Liver (tissue), 9 donors: Measurements from ENCODE around the gene KRT31. TPM values are rescaled to one million over a fixed set of nuclear protein-coding genes. Genes with fewer than 3 reads are reported as not detected.

Experiments used
- DNase-seq: peaks from one replicate; pipeline ENCODE4 v3.0.0-alpha.2; 2017; ENCODE audit warnings: low spot score
- H3K27ac ChIP-seq, 2 donors: one replicate each; pipeline ENCODE4 v1.7.0; 2013; ENCODE audit warnings: inconsistent platforms in 2 of 2, low read length in 2 of 2, control low read depth in 1 of 2, low read depth in 1 of 2, mild to moderate bottlenecking in 1 of 2
- H3K27me3 ChIP-seq, 4 donors: one replicate each; pipeline versions ENCODE4 v1.6.1 to v1.7.0; 2013; ENCODE audit warnings: low read length in 3 of 4, inconsistent platforms in 1 of 4, mild to moderate bottlenecking in 1 of 4, moderate library complexity in 1 of 4; ENCODE audit not compliant: control insufficient read depth in 4 of 4, insufficient read depth in 4 of 4
- H3K36me3 ChIP-seq, 4 donors: one replicate each; pipeline versions ENCODE4 v1.6.1 to v1.7.0; 2013; ENCODE audit warnings: low read length in 3 of 4, mild to moderate bottlenecking in 3 of 4, low read depth in 1 of 4, moderate library complexity in 1 of 4; ENCODE audit not compliant: control insufficient read depth in 4 of 4, insufficient read depth in 3 of 4
- H3K4me1 ChIP-seq, 4 donors: one replicate each; pipeline versions ENCODE4 v1.6.1 to v1.7.0; 2013; ENCODE audit warnings: low read length in 3 of 4, mild to moderate bottlenecking in 3 of 4, moderate library complexity in 1 of 4; ENCODE audit not compliant: control insufficient read depth in 4 of 4, insufficient read depth in 4 of 4
- H3K4me3 ChIP-seq, 3 donors: one replicate each; pipeline versions ENCODE4 v1.6.1 to v1.7.0; 2013; ENCODE audit warnings: low read length in 3 of 3, control low read depth in 1 of 3, low read depth in 1 of 3, mild to moderate bottlenecking in 1 of 3
- H3K9ac ChIP-seq, 2 donors: one replicate each; pipeline ENCODE4 v1.7.0; 2013; ENCODE audit warnings: low read length in 2 of 2, mild to moderate bottlenecking in 2 of 2, moderate library complexity in 2 of 2, control low read depth in 1 of 2, low read depth in 1 of 2
- H3K9me3 ChIP-seq, 4 donors: one replicate each; pipeline versions ENCODE4 v1.6.1 to v1.7.0; 2013; ENCODE audit warnings: low read length in 3 of 4; ENCODE audit not compliant: control insufficient read depth in 4 of 4
- FOXA1 ChIP-seq: IDR thresholded peaks from 2 replicates; pipeline ENCODE4 v1.6.1; 2016; ENCODE audit warnings: antibody characterized with exemption
- GABPA ChIP-seq, 2 donors: IDR thresholded peaks in 1 of 2; conservative IDR thresholded peaks in 1 of 2; 2 replicates each; pipeline ENCODE4 v1.6.1; 2016; ENCODE audit warnings: antibody characterized with exemption in 2 of 2, mild to moderate bottlenecking in 1 of 2, moderate library complexity in 1 of 2
- HNF4A ChIP-seq, 2 donors: conservative IDR thresholded peaks; 2 replicates each; pipeline ENCODE4 v1.6.1; 2016; ENCODE audit warnings: antibody characterized with exemption in 2 of 2, mild to moderate bottlenecking in 2 of 2
- HNF4G ChIP-seq: IDR thresholded peaks from 2 replicates; pipeline ENCODE4 v1.6.1; 2016; ENCODE audit warnings: antibody characterized with exemption
- JUND ChIP-seq, 2 donors: IDR thresholded peaks; 2 replicates each; pipeline ENCODE4 v1.6.1; 2016; ENCODE audit warnings: antibody characterized with exemption in 2 of 2
- NR2F2 ChIP-seq: IDR thresholded peaks from 2 replicates; pipeline ENCODE4 v1.6.1; 2016; ENCODE audit warnings: antibody characterized with exemption
- RAD21 ChIP-seq, 2 donors: IDR thresholded peaks; 2 replicates each; pipeline ENCODE4 v1.6.1; 2016; ENCODE audit warnings: antibody characterized with exemption in 2 of 2, mild to moderate bottlenecking in 2 of 2
- ZBTB33 ChIP-seq: IDR thresholded peaks from 2 replicates; pipeline ENCODE4 v1.6.1; 2016; ENCODE audit warnings: antibody characterized with exemption
- WGBS: extraction: QIAGEN DNeasy Blood & Tissue Kit; methylation state at CpG from one replicate; pipeline ENCODE4 v1.1.7; 2013; 5-methylcytosine and 5-hydroxymethylcytosine counted together
- polyA plus RNA-seq, 2 donors: library from polyadenylated mRNA; stranded (reverse) in 1 of 2; unstranded in 1 of 2; fragments of 200-250 nt in 1 of 2; fragments of >200 nt in 1 of 2; fragmentation: Nextera tagmentation in 1 of 2; extraction: Ambion mirVana in 1 of 2; gene quantifications; one replicate each; pipeline versions ENCODE4 v1.2.1 to v1.2.3, GENCODE V29; 2013 to 2015
- total RNA-seq, 2 donors: library from RNA; depleted of rRNA; stranded (reverse); fragments of >200 nt; gene quantifications; one replicate each; pipeline ENCODE4 v1.2.3, GENCODE V29; 2014
- TF ChIP-seq, protein P1 (sequence below): fragments of 150-350 bp; IDR thresholded peaks from 2 replicates; pipeline ENCODE4 v1.5.1; 2017; ENCODE audit warnings: improper control_type of control experiment, low read depth, low read length; ENCODE audit not compliant: missing input control
- TF ChIP-seq, protein P2 (sequence below): IDR thresholded peaks from 2 replicates; pipeline ENCODE4 v1.6.1; 2016; ENCODE audit warnings: antibody characterized with exemption, mild to moderate bottlenecking
- TF ChIP-seq, protein P3 (sequence below): IDR thresholded peaks from 2 replicates; pipeline ENCODE4 v1.6.1; 2016; ENCODE audit warnings: antibody characterized with exemption
- donor health status: healthy.
- donor health status: healthy.
- donor health status: healthy.
- donor health status: healthy.
- donor health status: healthy.

Gene KRT31
- total RNA-seq, result not detected
- not detected for polyA plus RNA-seq

- TF ChIP-seq, protein P1, sequence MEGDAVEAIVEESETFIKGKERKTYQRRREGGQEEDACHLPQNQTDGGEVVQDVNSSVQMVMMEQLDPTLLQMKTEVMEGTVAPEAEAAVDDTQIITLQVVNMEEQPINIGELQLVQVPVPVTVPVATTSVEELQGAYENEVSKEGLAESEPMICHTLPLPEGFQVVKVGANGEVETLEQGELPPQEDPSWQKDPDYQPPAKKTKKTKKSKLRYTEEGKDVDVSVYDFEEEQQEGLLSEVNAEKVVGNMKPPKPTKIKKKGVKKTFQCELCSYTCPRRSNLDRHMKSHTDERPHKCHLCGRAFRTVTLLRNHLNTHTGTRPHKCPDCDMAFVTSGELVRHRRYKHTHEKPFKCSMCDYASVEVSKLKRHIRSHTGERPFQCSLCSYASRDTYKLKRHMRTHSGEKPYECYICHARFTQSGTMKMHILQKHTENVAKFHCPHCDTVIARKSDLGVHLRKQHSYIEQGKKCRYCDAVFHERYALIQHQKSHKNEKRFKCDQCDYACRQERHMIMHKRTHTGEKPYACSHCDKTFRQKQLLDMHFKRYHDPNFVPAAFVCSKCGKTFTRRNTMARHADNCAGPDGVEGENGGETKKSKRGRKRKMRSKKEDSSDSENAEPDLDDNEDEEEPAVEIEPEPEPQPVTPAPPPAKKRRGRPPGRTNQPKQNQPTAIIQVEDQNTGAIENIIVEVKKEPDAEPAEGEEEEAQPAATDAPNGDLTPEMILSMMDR, result no peak
- TF ChIP-seq NR2F2, result no peak
- no peak within 1 kb of the TSS for H3K4me3 ChIP-seq
- WGBS, result 90% methylated on average over 16 of the region's 16 CpGs
- no peaks in the 10 kb centered on the region for H3K36me3 ChIP-seq
- no peak within 1 kb of the TSS for H3K27ac ChIP-seq
- H3K4me1 ChIP-seq, result no peaks in the 10 kb centered on the region
- H3K27me3 ChIP-seq, result no peaks in the 10 kb centered on the region
- DNase-seq, result no peak
- no peaks in the 10 kb centered on the region for H3K9me3 ChIP-seq
- H3K9ac ChIP-seq, result no peak within 1 kb of the TSS
Measured at GRCh38 chr17:41396996-41397660, at the start of gene KRT31. Gene KRT31, minus strand, starts transcription at chr17:41397608. Its CDS starts 69 bp downstream, at chr17:41397539.

- Histone ChIP-seq H3K4me1 (peaks cover 0 to 3% (median 0%) of the 10 kb centered on the region in 4 donors), H3K4me3 (no peak overlapping the region), H3K27ac (no peak overlapping the region), H3K27me3 (no peaks in the 10 kb centered on the region), H3K36me3 (no peaks in the 10 kb centered on the region), H3K9ac (no peak overlapping the region), H3K9me3 (no peaks in the 10 kb centered on the region)
- TF ChIP-seq, protein P2, sequence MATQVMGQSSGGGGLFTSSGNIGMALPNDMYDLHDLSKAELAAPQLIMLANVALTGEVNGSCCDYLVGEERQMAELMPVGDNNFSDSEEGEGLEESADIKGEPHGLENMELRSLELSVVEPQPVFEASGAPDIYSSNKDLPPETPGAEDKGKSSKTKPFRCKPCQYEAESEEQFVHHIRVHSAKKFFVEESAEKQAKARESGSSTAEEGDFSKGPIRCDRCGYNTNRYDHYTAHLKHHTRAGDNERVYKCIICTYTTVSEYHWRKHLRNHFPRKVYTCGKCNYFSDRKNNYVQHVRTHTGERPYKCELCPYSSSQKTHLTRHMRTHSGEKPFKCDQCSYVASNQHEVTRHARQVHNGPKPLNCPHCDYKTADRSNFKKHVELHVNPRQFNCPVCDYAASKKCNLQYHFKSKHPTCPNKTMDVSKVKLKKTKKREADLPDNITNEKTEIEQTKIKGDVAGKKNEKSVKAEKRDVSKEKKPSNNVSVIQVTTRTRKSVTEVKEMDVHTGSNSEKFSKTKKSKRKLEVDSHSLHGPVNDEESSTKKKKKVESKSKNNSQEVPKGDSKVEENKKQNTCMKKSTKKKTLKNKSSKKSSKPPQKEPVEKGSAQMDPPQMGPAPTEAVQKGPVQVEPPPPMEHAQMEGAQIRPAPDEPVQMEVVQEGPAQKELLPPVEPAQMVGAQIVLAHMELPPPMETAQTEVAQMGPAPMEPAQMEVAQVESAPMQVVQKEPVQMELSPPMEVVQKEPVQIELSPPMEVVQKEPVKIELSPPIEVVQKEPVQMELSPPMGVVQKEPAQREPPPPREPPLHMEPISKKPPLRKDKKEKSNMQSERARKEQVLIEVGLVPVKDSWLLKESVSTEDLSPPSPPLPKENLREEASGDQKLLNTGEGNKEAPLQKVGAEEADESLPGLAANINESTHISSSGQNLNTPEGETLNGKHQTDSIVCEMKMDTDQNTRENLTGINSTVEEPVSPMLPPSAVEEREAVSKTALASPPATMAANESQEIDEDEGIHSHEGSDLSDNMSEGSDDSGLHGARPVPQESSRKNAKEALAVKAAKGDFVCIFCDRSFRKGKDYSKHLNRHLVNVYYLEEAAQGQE, result no peak
- TF ChIP-seq HNF4A (conservative IDR thresholded peaks at IDR 0.05) (no peak), HNF4G (no peak), RAD21 (IDR thresholded peaks at IDR 0.05) (no peak)
- TF ChIP-seq, protein P3, sequence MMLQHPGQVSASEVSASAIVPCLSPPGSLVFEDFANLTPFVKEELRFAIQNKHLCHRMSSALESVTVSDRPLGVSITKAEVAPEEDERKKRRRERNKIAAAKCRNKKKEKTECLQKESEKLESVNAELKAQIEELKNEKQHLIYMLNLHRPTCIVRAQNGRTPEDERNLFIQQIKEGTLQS, result no peak
- DNase-seq, result no peak
- WGBS, result 59% methylated on average over 2 of the region's 2 CpGs
Measured at GRCh38 chr17:41446806-41447205, 49.4 kb upstream of the KRT31 start.

DNA sequence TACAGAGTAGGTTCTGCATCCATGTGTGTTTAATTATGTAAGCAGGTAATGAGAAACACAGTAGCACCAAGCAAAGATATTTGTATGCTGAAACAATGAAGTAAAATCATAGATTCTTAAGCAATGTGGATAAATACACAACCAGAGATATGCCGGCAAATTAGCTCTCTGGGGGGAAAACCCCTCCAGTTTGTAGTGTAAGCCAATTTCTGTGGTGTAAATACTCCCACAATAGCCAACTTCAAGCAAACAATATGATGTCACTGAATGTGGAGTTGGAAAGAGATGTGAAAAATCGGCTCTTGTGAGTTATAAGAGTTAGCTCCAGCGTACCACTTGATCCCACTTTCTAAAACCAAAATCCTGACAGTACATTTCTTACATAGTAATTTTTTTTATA is 47.2 kb upstream of the KRT31 start:
- H3K9ac ChIP-seq, result no peak overlapping the region
- no peaks in the 10 kb centered on the region for H3K36me3 ChIP-seq
- DNase-seq, result no peak
- no peak overlapping the region for H3K27ac ChIP-seq
- WGBS, result 62% methylated on average over 3 of the region's 3 CpGs
- H3K27me3 ChIP-seq, result peaks cover 0 to 6% (median 0%) of the 10 kb centered on the region in 4 donors
- H3K4me3 ChIP-seq, result no peak overlapping the region
- no peaks in the 10 kb centered on the region for H3K9me3 ChIP-seq
- peaks cover 0 to 3% (median 0%) of the 10 kb centered on the region in 4 donors for H3K4me1 ChIP-seq
- TF ChIP-seq, protein P2, result no peak
- TF ChIP-seq ZBTB33, result no peak
- TF ChIP-seq HNF4G, result no peak
- TF ChIP-seq FOXA1, result no peak
- no peak for TF ChIP-seq HNF4A (conservative IDR thresholded peaks at IDR 0.05)
- TF ChIP-seq GABPA (IDR thresholded peaks at IDR 0.05 in 1 of 2, conservative IDR thresholded peaks at IDR 0.05 in 1 of 2), result no peak
- TF ChIP-seq, protein P1, result no peak
- TF ChIP-seq JUND (IDR thresholded peaks at IDR 0.05), result no peak
